DND-41 (cell line): ENCODE measurements around the gene UIMC1.

Experiments
- ATAC-seq: fragments of 200-7000 bp; cut with Tn5 transposase; 3 replicates; pipeline ENCODE4 v1.9.1; 2021; ENCODE audit warnings: low read depth; ENCODE audit not compliant: insufficient read depth
- DNase-seq: peaks from one replicate; pipeline ENCODE4 v3.0.0-alpha.2; 2020
- H2AFZ ChIP-seq: 2 replicates; pipeline ENCODE4 v1.6.0; 2012; ENCODE audit warnings: low read depth, low read length
- H3K27ac ChIP-seq: 2 replicates; pipeline ENCODE4 v1.5.1; 2012; ENCODE audit warnings: low read length, inconsistent platforms
- H3K27me3 ChIP-seq: fragments of 200-600 bp; sonication (generic); 2 replicates; pipeline ENCODE4 v1.6.0; 2012; ENCODE audit warnings: low read length, mild to moderate bottlenecking, inconsistent platforms; ENCODE audit not compliant: insufficient read depth, poor library complexity
- H3K36me3 ChIP-seq: 2 replicates; pipeline ENCODE4 v1.5.1; 2012; ENCODE audit warnings: low read length, inconsistent platforms; ENCODE audit not compliant: insufficient read depth
- H3K4me1 ChIP-seq: 2 replicates; pipeline ENCODE4 v1.5.1; 2012; ENCODE audit warnings: mild to moderate bottlenecking, low read length; ENCODE audit not compliant: insufficient read depth
- H3K4me2 ChIP-seq: 2 replicates; pipeline ENCODE4 v1.6.0; 2012; ENCODE audit warnings: mild to moderate bottlenecking, moderate library complexity, low read length, inconsistent platforms; ENCODE audit not compliant: insufficient read depth
- H3K4me3 ChIP-seq, 2 experiments: fragments of 200-600 bp in 1 of 2; shearing (Covaris generic) in 1 of 2; 2 replicates each; pipeline ENCODE4 v1.5.1; 2012 to 2016; ENCODE audit warnings: inconsistent platforms in 2 of 2, low read length in 2 of 2, mild to moderate bottlenecking in 2 of 2, low read depth in 1 of 2, moderate library complexity in 1 of 2
- H3K79me2 ChIP-seq: 2 replicates; pipeline ENCODE4 v1.6.0; 2012; ENCODE audit warnings: low read length, inconsistent platforms; ENCODE audit not compliant: insufficient read depth
- H3K9ac ChIP-seq: 2 replicates; pipeline ENCODE4 v1.6.0; 2012; ENCODE audit warnings: low read depth, mild to moderate bottlenecking, inconsistent platforms, low read length, moderate library complexity
- H3K9me3 ChIP-seq: 2 replicates; pipeline ENCODE4 v1.5.1; 2012; ENCODE audit warnings: low read length, moderate library complexity, mild to moderate bottlenecking, inconsistent platforms; ENCODE audit not compliant: insufficient read depth, severe bottlenecking
- H4K20me1 ChIP-seq: 2 replicates; pipeline ENCODE4 v1.6.0; 2012; ENCODE audit warnings: low read length; ENCODE audit not compliant: insufficient read depth
- EZH2 ChIP-seq: IDR thresholded peaks from 3 replicates; pipeline ENCODE4 v1.6.1; 2012; ENCODE audit warnings: borderline replicate concordance, low read depth, mild to moderate bottlenecking, moderate library complexity, low read length, inconsistent platforms; ENCODE audit not compliant: severe bottlenecking
- TF ChIP-seq, protein P1 (sequence below): IDR thresholded peaks from 2 replicates; pipeline ENCODE4 v1.5.1; 2012; ENCODE audit warnings: borderline replicate concordance, low read length, moderate library complexity, mild to moderate bottlenecking; ENCODE audit not compliant: poor library complexity, severe bottlenecking; ENCODE audit errors: extremely low read depth

UIMC1 gene

DNA sequence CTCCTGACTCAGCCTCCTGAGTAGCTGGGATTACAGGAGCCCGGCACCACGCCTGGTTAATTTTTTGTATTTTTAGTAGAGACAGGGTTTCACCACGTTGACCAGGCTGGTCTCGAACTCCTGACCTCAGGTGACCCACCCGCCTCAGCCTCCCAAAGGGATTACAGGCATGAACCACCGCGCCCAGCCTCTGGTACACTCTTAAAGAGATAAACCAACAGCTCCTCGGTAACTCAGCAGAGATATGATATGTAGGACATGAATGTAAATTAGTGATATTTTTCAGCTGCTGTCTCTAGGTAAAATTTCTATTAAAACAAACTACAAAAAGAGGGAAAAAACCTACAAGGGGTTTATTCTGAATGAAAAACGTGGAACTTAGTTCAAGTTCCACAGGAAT is 64.6 kb downstream of the UIMC1 start:
- Histone ChIP-seq H4K20me1 (no peaks in the 10 kb centered on the region; the same call in 1 of the 2 replicates), H3K4me1 (no peaks in the 10 kb centered on the region), H2AFZ (no peak overlapping the region), H3K9ac (no peak overlapping the region), H3K4me2 (no peak overlapping the region), H3K4me3 (no peak overlapping the region), H3K9me3 (no peaks in the 10 kb centered on the region), H3K27me3 (no peaks in the 10 kb centered on the region), H3K27ac (no peak overlapping the region), H3K36me3 (peaks cover 90% of the 10 kb centered on the region), H3K79me2 (no peaks in the 10 kb centered on the region)
- ATAC-seq (no peak), DNase-seq (no peak)
- TF ChIP-seq, protein P1, sequence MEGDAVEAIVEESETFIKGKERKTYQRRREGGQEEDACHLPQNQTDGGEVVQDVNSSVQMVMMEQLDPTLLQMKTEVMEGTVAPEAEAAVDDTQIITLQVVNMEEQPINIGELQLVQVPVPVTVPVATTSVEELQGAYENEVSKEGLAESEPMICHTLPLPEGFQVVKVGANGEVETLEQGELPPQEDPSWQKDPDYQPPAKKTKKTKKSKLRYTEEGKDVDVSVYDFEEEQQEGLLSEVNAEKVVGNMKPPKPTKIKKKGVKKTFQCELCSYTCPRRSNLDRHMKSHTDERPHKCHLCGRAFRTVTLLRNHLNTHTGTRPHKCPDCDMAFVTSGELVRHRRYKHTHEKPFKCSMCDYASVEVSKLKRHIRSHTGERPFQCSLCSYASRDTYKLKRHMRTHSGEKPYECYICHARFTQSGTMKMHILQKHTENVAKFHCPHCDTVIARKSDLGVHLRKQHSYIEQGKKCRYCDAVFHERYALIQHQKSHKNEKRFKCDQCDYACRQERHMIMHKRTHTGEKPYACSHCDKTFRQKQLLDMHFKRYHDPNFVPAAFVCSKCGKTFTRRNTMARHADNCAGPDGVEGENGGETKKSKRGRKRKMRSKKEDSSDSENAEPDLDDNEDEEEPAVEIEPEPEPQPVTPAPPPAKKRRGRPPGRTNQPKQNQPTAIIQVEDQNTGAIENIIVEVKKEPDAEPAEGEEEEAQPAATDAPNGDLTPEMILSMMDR, result no peak
- no peak for TF ChIP-seq EZH2

DNA sequence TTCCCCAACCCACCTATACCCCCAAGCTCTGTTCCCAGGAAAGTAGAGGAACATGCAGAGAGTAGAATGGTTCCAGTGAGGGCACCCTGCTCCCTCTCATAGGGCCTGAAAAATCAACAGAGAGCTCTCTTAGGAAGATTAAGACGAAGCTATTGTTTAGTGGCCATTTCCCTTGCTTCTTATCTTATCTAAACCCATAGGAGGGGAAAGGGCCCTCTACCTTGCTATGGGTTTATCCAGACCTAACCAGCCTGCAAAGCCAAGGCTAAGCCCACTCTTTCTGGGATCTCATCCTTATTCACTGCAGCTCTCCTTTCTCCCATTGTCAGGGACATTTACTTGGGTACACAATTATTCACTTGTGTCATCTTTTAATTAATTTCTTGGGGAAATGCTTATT is 68.1 kb downstream of the UIMC1 start:
- H3K36me3 ChIP-seq, result peaks cover 84% of the 10 kb centered on the region

DNA sequence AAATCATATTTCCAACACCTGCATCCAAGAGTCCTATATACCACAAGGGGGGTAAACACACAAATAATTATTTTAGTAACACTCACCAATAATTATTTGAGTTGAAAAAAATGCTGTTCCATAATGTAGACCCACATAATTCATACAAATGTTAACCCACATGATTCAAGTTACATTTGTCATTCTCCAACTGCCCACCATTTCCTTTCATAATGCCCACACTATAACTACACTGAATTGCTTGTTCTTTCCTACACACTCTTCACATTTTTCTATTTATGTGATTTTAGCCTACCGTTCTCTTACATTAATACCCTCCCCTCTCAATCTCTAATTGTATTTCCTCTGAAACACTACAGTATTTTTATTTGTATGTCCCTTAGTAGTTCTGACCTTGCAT is 71.6 kb downstream of the UIMC1 start:
- Histone ChIP-seq H2AFZ (no peak overlapping the region), H4K20me1 (no peaks in the 10 kb centered on the region; the same call in 1 of the 2 replicates)

More for the DNA sequence above, 68.1 kb downstream of the UIMC1 start:
- H3K4me2 ChIP-seq, result no peak overlapping the region
- no peak overlapping the region for H3K4me3 ChIP-seq
- TF ChIP-seq EZH2, result no peak
- TF ChIP-seq, protein P1, result no peak
- H4K20me1 ChIP-seq, result no peaks in the 10 kb centered on the region; the same call in 1 of the 2 replicates
- H3K9me3 ChIP-seq, result no peaks in the 10 kb centered on the region
- DNase-seq (no peak), ATAC-seq (no peak)
- H3K79me2 ChIP-seq, result no peaks in the 10 kb centered on the region
- no peak overlapping the region for H3K9ac ChIP-seq
- no peaks in the 10 kb centered on the region for H3K4me1 ChIP-seq
- no peak overlapping the region for H2AFZ ChIP-seq
- no peak overlapping the region for H3K27ac ChIP-seq
- H3K27me3 ChIP-seq, result no peaks in the 10 kb centered on the region

More for the DNA sequence above, 71.6 kb downstream of the UIMC1 start:
- H3K9me3 ChIP-seq, result no peaks in the 10 kb centered on the region
- H3K36me3 ChIP-seq, result peaks cover 76% of the 10 kb centered on the region
- no peak for ATAC-seq
- H3K4me1 ChIP-seq, result peaks cover 9% of the 10 kb centered on the region
- H3K4me3 ChIP-seq, result no peak overlapping the region
- TF ChIP-seq, protein P1, result no peak
- TF ChIP-seq EZH2, result no peak
- H3K79me2 ChIP-seq, result no peaks in the 10 kb centered on the region
- no peak for DNase-seq
- no peak overlapping the region for H3K9ac ChIP-seq
- H3K4me2 ChIP-seq, result no peak overlapping the region
- no peak overlapping the region for H3K27ac ChIP-seq
- no peaks in the 10 kb centered on the region for H3K27me3 ChIP-seq
